Measurements from ENCODE around the gene WDFY4.

The WDFY4 gene, protein sequence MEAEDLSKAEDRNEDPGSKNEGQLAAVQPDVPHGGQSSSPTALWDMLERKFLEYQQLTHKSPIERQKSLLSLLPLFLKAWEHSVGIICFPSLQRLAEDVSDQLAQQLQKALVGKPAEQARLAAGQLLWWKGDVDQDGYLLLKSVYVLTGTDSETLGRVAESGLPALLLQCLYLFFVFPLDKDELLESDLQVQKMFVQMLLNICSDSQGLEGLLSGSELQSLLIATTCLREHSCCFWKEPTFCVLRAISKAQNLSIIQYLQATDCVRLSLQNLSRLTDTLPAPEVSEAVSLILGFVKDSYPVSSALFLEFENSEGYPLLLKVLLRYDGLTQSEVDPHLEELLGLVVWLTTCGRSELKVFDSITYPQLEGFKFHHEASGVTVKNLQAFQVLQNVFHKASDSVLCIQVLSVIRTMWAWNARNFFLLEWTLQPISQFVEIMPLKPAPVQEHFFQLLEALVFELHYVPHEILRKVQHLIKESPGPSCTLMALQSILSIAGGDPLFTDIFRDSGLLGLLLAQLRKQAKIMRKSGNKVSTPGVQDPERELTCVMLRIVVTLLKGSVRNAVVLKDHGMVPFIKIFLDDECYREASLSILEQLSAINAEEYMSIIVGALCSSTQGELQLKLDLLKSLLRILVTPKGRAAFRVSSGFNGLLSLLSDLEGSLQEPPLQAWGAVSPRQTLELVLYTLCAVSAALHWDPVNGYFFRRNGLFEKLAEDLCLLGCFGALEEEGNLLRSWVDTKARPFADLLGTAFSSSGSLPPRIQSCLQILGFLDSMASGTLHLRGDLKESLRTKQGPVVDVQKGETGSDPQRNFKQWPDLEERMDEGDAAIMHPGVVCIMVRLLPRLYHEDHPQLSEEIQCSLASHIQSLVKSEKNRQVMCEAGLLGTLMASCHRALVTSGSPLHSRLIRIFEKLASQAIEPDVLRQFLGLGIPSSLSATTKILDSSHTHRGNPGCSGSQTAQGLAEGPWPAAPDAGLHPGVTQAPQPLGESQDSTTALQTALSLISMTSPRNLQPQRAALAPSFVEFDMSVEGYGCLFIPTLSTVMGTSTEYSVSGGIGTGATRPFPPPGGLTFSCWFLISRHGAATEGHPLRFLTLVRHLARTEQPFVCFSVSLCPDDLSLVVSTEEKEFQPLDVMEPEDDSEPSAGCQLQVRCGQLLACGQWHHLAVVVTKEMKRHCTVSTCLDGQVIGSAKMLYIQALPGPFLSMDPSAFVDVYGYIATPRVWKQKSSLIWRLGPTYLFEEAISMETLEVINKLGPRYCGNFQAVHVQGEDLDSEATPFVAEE (N-terminal part only)

DNA sequence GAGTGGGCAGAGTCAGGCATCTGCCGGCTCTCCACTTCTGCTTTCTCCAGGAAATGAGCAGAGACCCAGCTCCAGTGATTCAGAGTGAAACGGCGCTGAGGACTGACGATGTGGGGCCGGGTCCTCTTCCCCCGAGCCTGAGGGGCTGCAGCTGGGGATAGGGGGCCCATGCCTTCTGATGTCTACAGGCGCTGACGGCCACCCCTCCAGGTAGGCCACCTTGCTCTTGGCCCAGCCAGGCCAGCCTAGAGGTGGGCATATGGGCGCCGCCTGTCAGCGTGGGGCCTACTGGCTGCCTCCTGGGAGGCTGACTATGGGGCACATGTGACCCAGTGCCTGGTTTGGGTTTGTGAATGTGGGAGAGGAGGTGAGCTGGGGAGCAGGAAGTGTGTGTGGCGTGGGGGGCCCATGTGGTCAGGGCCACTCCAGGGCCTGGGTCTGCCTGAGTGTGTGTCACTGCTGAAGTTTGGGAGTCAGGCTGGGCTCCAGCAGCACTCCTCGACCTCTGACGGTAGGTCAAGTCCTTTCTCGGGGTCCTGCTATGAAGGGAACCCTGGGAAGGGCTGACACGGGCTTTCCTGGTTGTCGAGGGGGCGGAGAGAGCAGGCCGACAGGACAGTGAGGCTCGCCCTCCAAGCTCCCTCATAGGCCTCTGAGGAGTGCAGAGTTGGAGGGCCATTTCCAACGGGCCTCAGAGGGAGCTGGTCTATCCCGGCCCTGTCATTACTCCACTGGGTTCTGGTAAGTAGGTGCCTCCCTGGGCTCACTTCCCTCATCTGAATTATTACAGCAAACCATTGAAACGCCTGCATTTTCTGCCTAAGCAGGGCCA lies at the start of gene WDFY4:
Gene WDFY4 (plus strand): TSS at position 82 of the 832 bp plus-strand sequence. CDS start 24,860 bp downstream, outside the sequence.
- Histone ChIP-seq H3K9me3 (ENCODE audit: insufficient read depth, low read length) (no peaks in the 10 kb centered on the region), H3K9ac (ENCODE audit: low read length) (peak within 1 kb of the TSS; percentile 79), H3K27me3 (ENCODE audit: low read length) (no peaks in the 10 kb centered on the region), H3K36me3 (ENCODE audit: low read length) (peaks cover 6% of the 10 kb centered on the region), H3F3A (ENCODE audit: insufficient read depth) (peaks cover 41% of the 10 kb centered on the region), H3K27ac (ENCODE audit: low read depth, low read length) (peak within 1 kb of the TSS; percentile 88), H3K4me3 (ENCODE audit: insufficient read depth, low read length, poor library complexity, severe bottlenecking) (peak within 1 kb of the TSS; percentile 63), H2AFZ (ENCODE audit: low read depth, low read length, severe bottlenecking) (peak within 1 kb of the TSS; percentile 23), H3K9me2 (replicated peaks; ENCODE audit: insufficient read depth, low read length) (no peaks in the 10 kb centered on the region), H4K20me1 (ENCODE audit: low read depth, low read length) (no peaks in the 10 kb centered on the region), H3K79me2 (ENCODE audit: insufficient read depth, low read length) (peaks cover 46% of the 10 kb centered on the region), H3K4me2 (ENCODE audit: low read depth, low read length, poor library complexity, severe bottlenecking) (peak within 1 kb of the TSS; percentile 100)
- no peak for TF ChIP-seq EZH2phosphoT487 (conservative IDR thresholded peaks at IDR 0.05; ENCODE audit: low read length)
- TF ChIP-seq, protein P1, sequence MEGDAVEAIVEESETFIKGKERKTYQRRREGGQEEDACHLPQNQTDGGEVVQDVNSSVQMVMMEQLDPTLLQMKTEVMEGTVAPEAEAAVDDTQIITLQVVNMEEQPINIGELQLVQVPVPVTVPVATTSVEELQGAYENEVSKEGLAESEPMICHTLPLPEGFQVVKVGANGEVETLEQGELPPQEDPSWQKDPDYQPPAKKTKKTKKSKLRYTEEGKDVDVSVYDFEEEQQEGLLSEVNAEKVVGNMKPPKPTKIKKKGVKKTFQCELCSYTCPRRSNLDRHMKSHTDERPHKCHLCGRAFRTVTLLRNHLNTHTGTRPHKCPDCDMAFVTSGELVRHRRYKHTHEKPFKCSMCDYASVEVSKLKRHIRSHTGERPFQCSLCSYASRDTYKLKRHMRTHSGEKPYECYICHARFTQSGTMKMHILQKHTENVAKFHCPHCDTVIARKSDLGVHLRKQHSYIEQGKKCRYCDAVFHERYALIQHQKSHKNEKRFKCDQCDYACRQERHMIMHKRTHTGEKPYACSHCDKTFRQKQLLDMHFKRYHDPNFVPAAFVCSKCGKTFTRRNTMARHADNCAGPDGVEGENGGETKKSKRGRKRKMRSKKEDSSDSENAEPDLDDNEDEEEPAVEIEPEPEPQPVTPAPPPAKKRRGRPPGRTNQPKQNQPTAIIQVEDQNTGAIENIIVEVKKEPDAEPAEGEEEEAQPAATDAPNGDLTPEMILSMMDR (IDR thresholded peaks at IDR 0.05; ENCODE audit: insufficient read depth, low read length, poor library complexity, severe bottlenecking), result no peak

DNA sequence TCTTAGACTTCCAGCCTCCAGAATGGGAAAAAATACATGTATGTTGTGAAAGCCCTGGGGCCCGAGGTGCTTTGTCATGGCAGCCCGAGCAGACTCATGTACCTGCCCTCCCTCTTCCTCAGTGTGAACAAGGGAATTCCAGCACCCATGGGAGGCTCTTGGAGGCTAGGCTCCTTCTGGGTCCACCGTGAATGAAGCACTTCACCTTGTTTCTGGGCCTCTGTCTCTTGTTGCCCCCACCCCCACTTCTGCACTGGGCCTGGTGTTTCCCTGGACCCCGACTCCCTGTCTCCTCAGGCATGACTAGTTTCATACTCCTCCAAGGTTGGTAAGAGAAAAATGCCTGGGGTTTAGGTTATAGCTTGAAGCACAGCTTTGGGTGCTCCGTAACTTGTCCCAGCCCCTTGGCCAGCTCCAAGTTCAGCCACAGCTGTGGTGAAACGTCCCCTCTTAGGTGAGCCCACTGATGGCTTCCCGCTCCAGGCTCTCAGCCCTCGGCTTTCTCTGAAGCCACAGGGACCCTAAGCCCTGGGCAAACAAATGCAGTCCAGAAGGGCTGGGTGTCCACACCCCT lies 49.6 kb upstream of the WDFY4 start:
- Histone ChIP-seq H3K36me3 (ENCODE audit: low read length) (no peaks in the 10 kb centered on the region), H3K4me2 (ENCODE audit: low read depth, low read length, poor library complexity, severe bottlenecking) (peak overlapping the region; percentile 20), H4K20me1 (ENCODE audit: low read depth, low read length) (no peaks in the 10 kb centered on the region), H3K27ac (ENCODE audit: low read depth, low read length) (no peak overlapping the region), H3F3A (ENCODE audit: insufficient read depth) (no peaks in the 10 kb centered on the region), H3K27me3 (ENCODE audit: low read length) (no peaks in the 10 kb centered on the region), H3K9ac (ENCODE audit: low read length) (no peak overlapping the region), H3K79me2 (ENCODE audit: insufficient read depth, low read length) (no peaks in the 10 kb centered on the region), H3K9me3 (ENCODE audit: insufficient read depth, low read length) (no peaks in the 10 kb centered on the region), H2AFZ (ENCODE audit: low read depth, low read length, severe bottlenecking) (no peak overlapping the region), H3K4me3 (ENCODE audit: insufficient read depth, low read length, poor library complexity, severe bottlenecking) (no peak overlapping the region), H3K9me2 (replicated peaks; ENCODE audit: insufficient read depth, low read length) (no peaks in the 10 kb centered on the region)
- TF ChIP-seq, protein P1 (IDR thresholded peaks at IDR 0.05; ENCODE audit: insufficient read depth, low read length, poor library complexity, severe bottlenecking), result no peak
- no peak for TF ChIP-seq EZH2phosphoT487 (conservative IDR thresholded peaks at IDR 0.05; ENCODE audit: low read length)
